ENCODE results near the gene KRT6B.
"Not testable (repeated sequence)": the region's sequence is repeated elsewhere in the genome, so short reads cannot be mapped to it uniquely, and the experiment has no call there.

Gene KRT6B

DNA sequence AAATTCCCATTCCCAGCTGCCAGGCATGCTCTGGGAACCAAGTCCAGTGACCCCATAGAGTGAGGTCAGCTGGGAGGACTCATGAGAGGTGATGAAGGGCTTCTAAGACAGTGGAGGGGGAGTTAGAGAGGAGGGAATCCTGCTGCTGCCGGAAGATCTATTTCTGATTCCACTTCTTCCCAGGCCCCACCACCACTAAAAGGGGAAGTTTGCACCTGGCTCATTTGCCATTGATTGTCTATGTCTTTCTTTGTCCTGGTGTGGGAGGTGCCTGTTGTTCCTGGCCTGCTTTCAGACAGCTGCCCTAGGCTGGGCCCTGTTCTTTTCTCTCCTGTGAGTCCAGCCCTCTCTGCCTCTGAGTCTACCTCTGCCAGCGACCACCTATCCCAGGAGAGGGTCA lies 44.1 kb upstream of the KRT6B start:
- no peak overlapping the region for H3K4me3 ChIP-seq (ENCODE audit: low read depth, low read length)
- no peak for DNase-seq (ENCODE audit: low read depth)
- TF ChIP-seq, protein P1, sequence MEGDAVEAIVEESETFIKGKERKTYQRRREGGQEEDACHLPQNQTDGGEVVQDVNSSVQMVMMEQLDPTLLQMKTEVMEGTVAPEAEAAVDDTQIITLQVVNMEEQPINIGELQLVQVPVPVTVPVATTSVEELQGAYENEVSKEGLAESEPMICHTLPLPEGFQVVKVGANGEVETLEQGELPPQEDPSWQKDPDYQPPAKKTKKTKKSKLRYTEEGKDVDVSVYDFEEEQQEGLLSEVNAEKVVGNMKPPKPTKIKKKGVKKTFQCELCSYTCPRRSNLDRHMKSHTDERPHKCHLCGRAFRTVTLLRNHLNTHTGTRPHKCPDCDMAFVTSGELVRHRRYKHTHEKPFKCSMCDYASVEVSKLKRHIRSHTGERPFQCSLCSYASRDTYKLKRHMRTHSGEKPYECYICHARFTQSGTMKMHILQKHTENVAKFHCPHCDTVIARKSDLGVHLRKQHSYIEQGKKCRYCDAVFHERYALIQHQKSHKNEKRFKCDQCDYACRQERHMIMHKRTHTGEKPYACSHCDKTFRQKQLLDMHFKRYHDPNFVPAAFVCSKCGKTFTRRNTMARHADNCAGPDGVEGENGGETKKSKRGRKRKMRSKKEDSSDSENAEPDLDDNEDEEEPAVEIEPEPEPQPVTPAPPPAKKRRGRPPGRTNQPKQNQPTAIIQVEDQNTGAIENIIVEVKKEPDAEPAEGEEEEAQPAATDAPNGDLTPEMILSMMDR (IDR thresholded peaks at IDR 0.05; ENCODE audit: low read depth, low read length, missing control alignments) = no peak

DNA sequence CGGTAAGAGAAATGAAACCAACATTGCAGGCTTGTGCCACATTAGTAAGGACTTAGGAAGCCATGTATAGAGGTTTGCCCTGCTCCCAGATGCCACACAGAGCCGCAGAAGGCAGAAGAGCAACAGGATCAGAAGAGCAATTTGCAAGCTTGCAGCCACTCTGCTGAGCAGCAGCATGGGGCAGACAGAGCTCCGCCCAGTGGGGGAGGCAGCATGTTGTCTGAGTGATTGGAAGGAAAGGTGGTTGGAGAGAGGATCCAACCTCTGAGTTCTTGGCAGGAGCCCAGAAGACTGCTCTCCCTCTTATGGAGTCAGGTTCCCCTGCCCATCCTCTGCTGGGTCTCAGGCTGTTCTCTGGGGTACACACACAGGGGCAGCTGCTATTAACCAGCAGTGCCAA lies 43.4 kb upstream of the KRT6B start:
- TF ChIP-seq, protein P1 (IDR thresholded peaks at IDR 0.05; ENCODE audit: low read depth, low read length, missing control alignments) = no peak
- no peak overlapping the region for H3K4me3 ChIP-seq (ENCODE audit: low read depth, low read length)
- DNase-seq (ENCODE audit: low read depth) = no peak

DNA sequence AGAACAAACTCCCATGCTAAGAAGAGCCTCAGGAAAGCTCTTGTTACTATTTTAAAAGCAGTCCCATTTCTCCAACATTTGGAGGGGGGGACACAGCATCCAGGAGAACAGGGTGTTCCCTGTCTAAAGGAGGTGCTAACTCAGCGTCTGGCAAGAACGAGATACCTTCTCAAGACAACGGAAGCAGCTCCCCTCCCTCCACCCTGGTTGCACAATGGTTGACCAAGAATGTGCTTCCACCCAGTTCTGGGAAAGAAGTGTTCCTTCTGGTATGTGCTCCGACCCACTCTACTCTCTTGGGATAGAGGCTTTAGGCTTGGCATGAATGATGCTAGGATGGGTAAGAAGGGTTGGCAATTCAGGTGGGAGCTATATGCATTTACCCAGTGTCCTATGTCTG lies 42.6 kb upstream of the KRT6B start:
- no peak for DNase-seq (ENCODE audit: low read depth)
- H3K4me3 ChIP-seq (ENCODE audit: low read depth, low read length) = no peak overlapping the region
- TF ChIP-seq, protein P1 (IDR thresholded peaks at IDR 0.05; ENCODE audit: low read depth, low read length, missing control alignments) = no peak

DNA sequence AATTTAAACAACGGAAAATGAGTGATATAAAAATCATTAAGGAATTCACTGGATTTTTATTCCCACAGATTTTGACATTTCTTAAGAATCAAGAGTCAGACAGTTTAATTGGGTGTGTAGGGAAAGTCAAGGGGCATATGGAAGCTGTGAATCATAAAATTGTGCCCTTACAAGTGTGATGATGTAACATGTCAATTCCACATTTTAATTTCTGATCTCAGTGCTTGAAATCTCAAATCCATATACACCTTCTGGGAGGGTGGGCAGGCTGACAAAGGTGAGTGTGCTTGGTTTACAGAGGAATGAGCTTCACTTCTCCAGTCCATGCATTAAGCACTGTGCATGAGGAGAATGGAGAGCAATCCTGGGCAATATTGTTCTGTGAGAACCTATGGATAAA lies 42.2 kb upstream of the KRT6B start:
- no peak overlapping the region for H3K4me3 ChIP-seq (ENCODE audit: low read depth, low read length)
- no peak for DNase-seq (ENCODE audit: low read depth)
- TF ChIP-seq, protein P1 (IDR thresholded peaks at IDR 0.05; ENCODE audit: low read depth, low read length, missing control alignments) = no peak

- no peak for DNase-seq (ENCODE audit: low read depth)
- TF ChIP-seq, protein P1 (IDR thresholded peaks at IDR 0.05; ENCODE audit: low read depth, low read length, missing control alignments) = no peak
- H3K4me3 ChIP-seq (ENCODE audit: low read depth, low read length) = no peak within 1 kb of the TSS
These were observed 41.2 kb upstream of the KRT6B start, which contains the start of gene KRT6A for GRCh38 chr12:52493172-52493571. Gene KRT6A (minus strand): TSS chr12:52493257. CDS start chr12:52493188, 69 bp downstream.

- H3K4me3 ChIP-seq (ENCODE audit: low read depth, low read length); DNase-seq (ENCODE audit: low read depth): not testable (repeated sequence)
These were observed 40.5 kb upstream of the KRT6B start for GRCh38 chr12:52492405-52492804.

DNA sequence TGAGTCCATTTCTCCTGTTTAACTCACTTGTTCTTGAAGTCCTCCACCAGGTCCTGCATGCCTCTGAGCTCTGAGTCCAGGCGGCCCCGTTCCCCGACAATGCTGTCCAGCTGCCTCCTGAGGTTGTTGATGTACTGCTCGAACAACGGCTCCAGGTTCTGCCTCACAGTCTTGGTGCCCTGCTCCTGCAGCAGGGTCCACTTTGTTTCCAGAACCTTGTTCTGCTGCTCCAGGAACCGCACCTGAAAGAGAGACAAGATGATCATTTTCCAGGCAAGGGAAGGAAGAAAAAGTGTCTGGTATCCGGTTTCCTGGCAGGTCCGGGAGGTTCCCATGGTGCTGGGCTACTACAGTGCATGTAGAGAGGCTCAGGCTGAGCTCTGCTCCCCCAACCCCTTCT lies 39.5 kb upstream of the KRT6B start:
- not testable (repeated sequence) for H3K4me3 ChIP-seq (ENCODE audit: low read depth, low read length); DNase-seq (ENCODE audit: low read depth)

DNA sequence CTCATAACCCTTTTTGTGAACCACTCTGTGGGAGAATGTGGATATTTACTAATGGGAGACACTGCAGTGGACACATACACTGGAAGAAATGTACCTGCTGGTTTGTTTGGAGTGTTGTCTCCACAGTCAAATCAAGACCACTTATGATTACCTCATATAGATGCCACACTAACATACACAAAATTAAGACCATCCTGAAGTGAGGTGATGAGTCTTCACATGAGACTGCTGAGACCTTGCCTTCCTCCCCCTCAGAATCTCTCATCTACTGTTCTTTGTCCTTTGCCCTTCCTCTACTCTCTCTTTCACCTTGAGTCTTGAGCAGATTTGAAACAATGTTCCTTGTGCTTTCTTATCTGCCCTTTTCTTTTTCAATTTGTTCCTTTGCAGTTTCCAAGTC lies 36.8 kb upstream of the KRT6B start:
- TF ChIP-seq, protein P1 (IDR thresholded peaks at IDR 0.05; ENCODE audit: low read depth, low read length, missing control alignments) = no peak
- DNase-seq (ENCODE audit: low read depth) = no peak
- H3K4me3 ChIP-seq (ENCODE audit: low read depth, low read length) = no peak overlapping the region

DNA sequence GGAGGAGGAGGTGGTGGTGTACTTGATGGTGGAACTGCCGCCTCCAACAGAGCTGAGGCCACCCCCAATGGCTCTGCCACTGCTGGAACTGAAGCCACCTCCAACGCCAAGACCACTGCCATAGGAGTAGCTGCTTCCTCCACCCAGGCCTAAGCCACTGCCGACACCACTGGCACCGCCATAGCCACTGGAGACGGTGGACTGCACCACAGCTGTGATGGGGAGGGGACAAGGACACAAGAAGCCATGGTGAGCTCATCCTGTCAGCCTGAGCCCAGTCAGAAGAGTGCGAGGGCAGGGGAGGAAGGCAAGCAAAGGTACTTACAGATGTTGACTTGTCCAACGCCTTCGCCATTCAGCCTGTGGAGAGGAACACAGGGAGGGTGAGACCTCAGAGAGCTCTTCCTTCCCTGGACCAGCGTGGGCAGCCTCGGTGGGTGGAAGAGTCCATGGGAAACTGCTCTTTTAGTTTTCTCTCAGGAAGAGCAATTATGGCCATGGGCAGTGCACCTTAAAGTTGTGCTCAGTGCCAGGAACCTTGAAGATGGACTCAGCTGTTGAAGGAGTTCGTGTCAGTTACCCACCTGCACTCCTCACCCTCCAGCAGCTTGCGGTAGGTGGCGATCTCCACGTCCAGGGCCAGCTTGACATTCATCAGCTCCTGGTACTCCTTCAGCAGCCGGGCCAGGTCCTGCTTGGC lies 35.9 kb upstream of the KRT6B start:
- DNase-seq (ENCODE audit: low read depth); H3K4me3 ChIP-seq (ENCODE audit: low read depth, low read length): not testable (repeated sequence)

Measured in GM12864 (cell line).